CD4-positive, alpha-beta T cell treated with Interleukin-4 for 4 hours (primary cell): Measurements from ENCODE around the gene VPREB3.

Experiments used
- DNase-seq: peaks from one replicate; pipeline ENCODE4 v3.0.0-alpha.2; 2020

VPREB3 gene

GRCh38 chr22:23782252-23782651, 28.0 kb upstream of the VPREB3 start:
- DNase-seq = no peak

DNA sequence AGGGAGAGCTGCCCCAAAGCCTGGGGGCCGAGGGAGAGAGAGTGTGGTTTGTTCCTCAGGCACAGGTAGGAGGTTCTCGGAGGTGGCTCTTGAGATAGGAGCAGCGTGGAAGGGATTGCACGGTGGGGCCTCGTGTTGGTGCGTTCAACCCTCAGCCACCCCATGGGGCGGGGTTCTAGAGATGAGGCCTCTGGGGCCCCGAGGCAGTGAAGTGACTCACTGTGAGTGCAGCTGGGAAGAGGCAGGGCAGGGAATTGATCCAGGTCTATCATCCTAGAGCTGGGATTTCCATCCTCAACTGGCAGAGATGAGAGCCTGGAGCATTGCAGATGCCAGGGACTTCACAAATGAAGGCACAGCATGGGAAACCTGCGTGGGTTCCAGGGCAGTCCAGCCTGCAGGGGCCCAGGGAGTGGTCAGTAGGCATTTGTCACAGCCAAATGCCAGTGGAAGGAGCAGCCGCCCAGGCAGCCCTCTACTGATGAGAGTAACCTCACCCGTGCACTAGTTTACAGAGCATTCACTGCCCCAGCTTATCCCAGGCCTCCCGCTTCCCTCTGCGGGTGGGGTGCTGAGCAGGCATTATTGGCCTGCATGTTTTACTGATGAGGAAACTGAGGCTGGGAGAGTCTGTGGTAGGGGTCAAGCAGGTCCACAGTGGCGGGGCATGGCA, 27.4 kb upstream of the VPREB3 start:
- DNase-seq = no peak

GRCh38 chr22:23781065-23781464, 26.8 kb upstream of the VPREB3 start:
- DNase-seq = no peak

DNA sequence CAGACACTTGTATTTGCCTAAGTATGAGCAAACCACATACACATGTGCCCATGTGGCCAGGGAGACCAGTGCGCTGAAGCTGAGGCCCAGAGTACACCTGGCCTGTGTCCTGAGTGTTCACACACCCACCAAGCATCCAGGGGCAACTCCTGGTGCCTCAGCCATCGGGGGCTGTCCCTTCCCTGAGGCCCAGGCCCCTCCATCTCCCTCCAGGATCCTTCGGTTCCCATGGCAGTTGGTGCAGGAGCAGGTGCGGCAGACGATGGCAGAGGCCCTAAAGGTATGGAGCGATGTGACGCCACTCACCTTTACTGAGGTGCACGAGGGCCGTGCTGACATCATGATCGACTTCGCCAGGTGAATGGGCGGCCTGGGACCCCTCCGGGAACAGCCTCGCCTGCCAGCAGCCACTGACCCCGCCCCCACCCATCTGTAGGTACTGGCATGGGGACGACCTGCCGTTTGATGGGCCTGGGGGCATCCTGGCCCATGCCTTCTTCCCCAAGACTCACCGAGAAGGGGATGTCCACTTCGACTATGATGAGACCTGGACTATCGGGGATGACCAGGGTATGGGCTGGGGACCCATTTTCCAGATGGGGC, 26.0 kb upstream of the VPREB3 start:
- no peak for DNase-seq

GRCh38 chr22:23779731-23780130, 25.5 kb upstream of the VPREB3 start:
- DNase-seq = no peak

DNA sequence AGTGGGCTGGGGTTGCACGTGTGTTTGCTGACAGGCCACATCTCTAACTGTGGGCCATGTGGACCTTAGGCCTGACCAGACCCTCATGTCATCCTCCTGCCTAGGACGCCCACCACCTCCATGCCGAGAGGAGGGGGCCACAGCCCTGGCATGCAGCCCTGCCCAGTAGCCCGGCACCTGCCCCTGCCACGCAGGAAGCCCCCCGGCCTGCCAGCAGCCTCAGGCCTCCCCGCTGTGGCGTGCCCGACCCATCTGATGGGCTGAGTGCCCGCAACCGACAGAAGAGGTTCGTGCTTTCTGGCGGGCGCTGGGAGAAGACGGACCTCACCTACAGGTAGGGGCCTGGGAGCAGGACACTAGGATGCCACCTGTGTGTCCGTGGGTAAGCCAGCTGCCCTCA, 24.9 kb upstream of the VPREB3 start:
- DNase-seq = no peak

- DNase-seq = no peak
These were observed 24.3 kb upstream of the VPREB3 start for GRCh38 chr22:23778577-23778900.

DNA sequence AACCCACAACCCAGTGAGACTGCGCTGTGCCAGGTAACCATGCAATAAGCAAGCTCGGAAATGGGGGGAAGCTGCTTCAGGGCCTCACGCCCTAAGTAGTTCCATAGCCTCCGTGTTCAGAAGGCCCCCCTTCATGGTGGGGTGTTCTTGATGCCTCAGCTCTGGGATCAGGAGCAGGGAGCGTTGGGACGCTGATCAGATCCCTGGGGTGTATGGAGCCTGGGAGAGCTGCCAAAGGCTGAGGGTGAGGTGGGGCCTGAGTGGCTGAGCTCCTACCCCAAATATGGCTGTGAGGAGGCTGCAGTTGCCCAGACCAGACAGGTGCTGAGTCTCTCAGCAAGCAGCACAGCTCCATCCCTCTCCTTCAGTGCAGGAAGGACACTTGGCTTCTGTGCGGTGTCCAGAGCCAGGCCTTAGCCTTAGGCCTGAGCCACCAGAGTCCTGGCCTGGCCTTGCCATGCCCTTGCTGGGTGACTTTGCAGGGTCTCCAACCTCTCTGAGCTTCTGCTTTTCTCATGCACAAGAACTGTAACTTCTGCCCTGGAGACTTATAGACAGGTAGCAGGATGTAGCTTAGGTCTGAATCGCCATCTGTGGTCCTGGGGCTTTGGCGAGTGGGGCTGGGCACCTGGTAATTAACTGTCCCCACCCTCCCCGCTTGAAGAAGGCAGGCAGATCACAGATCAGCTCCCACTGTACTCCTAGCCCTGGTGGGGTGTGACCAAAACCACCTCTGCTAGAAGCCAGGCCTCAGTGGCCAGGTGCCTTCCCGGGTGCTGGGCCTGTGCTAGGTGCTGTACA, 23.8 kb upstream of the VPREB3 start:
- DNase-seq = no peak

GRCh38 chr22:23775779-23776375, 21.7 kb upstream of the VPREB3 start:
- DNase-seq = no peak

GRCh38 chr22:23774922-23775436, 20.8 kb upstream of the VPREB3 start:
- DNase-seq = no peak

DNA sequence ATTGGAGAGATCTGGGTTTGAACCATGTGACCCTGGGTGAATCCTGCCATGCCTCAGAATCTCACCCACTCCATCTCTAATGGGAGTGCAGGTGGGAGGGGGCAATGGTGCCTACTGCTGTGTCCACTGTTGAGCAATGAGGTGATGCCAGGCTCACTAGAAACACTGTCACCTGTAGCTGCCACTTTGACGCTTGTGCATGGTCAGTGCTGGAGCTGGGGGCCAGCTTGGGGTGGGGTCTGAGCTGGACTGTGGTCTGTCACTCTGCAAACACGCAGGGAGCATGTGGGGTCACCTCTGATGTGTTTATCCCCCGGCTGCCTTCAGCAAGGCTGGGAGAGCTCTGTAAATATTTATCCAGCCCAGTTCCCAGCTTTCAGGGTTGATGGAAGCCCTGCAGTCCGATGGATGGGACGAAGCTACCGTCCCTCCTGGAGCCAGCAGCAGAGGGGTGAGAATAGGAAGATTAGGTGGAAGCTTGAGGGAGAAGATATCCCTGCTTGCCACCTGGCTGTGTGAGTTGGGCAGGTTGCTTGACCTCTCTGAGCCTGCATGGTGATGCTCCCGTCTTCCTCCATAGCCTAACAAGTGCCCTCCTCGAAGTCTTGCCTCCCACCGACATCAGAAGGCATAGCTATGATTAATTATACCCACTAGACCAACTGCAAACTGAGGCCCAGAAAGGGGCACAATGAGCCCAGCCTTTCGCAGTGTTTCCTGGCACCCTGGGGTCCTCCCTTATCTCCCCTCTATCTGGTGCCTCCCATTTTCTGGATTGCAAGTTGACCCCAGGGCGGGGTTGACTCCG, 20.1 kb upstream of the VPREB3 start:
- DNase-seq = no peak

GRCh38 chr22:23773483-23774113, 19.4 kb upstream of the VPREB3 start:
- DNase-seq = no peak

DNA sequence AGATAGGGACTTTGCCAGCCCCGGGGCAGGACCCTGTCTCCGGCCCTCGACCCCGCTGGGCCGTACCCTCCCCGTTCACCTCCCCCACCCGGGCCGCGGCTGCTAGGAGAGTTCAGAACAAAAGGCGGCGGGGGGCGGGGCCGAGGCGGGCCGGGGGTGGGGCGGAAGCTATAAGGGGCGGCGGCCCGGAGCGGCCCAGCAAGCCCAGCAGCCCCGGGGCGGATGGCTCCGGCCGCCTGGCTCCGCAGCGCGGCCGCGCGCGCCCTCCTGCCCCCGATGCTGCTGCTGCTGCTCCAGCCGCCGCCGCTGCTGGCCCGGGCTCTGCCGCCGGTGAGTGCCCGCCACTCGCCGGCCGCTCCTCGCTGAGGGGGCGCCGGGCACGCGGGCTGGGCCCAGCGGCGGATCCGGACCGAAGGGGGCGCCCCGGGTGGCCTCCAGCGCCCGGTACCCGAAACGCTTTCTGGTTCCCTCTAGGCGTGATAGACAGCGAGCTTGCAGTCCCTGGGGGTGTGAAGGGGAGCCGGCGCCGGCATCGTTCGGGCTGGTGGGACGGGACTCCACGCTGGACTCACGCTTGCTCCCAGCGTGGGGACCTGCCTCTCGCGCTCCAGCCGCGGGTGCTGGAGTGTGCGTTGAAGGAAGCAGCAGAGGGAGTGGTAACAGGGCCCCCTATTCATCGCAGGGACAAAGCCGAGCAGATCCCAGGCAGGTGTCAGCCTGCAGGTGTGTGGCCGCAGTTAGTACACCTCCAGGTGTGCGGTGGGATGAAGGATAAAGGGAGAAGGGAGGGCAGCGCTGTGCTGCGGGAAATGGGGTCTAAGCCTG, 18.6 kb upstream of the VPREB3 start, which contains the start of gene MMP11:
Gene MMP11 (plus strand): TSS at position 201 of the 825 bp plus-strand sequence. CDS start 22 bp downstream, at position 223.
- no peak for DNase-seq

GRCh38 chr22:23772315-23772648, 18.1 kb upstream of the VPREB3 start:
- no peak for DNase-seq

- no peak for DNase-seq
These were observed 15.2 kb upstream of the VPREB3 start for GRCh38 chr22:23769321-23769965.

- peak; percentile 63 for DNase-seq
These were observed 13.7 kb upstream of the VPREB3 start, which contains the start of gene CHCHD10 for GRCh38 chr22:23767673-23768548. CHCHD10 (minus strand) TSS chr22:23767972; CDS start chr22:23767874, 98 bp downstream.

DNA sequence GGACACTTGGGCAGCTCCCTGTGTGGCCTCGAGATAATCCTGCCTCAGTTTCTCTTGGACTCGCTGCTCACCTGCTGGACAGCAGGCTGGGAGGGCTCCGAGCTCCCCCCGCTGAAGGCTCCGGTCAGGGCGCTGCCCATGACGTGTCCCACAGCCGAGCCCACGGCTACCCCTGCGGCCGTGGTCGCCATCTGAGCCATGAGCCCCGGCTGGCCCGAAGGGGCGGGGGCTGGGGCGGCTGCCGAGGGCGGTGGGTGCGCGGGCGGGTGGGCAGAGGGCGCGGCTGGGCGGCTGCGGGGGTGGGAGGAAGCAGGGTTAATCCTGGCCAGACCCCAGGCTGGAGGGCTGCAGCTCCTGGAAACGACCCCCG, 13.1 kb upstream of the VPREB3 start:
- no peak for DNase-seq

DNA sequence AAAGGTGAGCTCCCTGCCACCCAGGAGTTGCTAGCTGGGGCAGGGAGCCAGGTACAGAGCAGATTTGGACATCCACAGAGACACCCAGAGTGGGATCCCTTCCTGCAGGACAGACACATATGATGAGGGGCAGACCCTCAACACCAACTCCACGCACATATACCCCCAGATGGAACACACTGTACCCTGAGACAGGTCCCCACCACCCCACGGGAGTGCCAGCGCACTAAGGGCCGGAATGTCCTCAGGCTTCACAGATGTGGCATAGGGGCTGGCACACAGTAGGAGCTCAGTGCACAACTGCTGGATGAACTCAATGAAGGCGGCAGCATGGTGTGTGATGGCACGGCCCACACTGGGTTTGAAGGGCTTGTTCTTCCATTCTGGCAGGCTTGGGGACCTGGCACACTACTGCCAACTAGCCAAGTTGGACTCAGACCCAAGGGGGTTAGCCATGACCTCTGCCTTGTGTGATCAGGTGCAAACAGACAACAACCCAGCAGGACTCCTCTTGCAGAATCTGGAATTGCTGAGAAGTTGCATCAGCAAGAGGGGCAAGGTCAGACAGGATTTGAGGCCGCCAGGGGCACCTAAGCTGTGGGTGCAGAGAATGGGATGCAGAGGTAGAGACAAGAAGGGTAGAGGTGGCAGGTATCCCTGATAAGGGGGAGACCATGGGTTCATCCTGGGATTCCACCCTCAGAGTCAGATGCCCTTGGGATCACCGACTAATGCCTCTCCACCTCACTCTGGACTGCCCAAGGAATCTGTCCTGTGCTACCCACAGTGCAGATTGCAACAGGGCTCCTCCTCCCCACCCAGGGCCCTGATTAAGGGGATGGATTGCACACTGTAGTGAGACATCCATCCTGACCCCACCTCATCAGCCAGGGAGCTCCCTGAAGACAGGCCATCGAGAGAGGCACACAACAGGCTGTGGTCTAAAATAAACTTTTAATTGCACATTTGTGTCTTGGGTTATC, 11.0 kb upstream of the VPREB3 start:
- no peak for DNase-seq
